Measurements from ENCODE around the gene PML. TPM values are rescaled to one million over a fixed set of nuclear protein-coding genes. Genes with fewer than 3 reads are reported as not detected.
"Not testable (repeated sequence)": the region's sequence is repeated elsewhere in the genome, so short reads cannot be mapped to it uniquely, and the experiment has no call there.

PML gene
- total and polyA plus RNA-seq, 2 of the 4 experiments (the other 2 are of a cell fraction) = 8.8 to 22.6 TPM

- H4K91ac ChIP-seq (ENCODE audit: insufficient read depth, low read depth, low read length); H3K36me3 ChIP-seq (ENCODE audit: control insufficient read depth, insufficient read depth, low read length); H3K4me2 ChIP-seq (ENCODE audit: low read depth, low read length); H2BK20ac ChIP-seq (ENCODE audit: low read depth, low read length); DNase-seq; H2BK5ac ChIP-seq (ENCODE audit: low read depth, low read length, poor library complexity, severe bottlenecking); H4K20me1 ChIP-seq (ENCODE audit: insufficient read depth, low read length); H3K27ac ChIP-seq (ENCODE audit: insufficient read depth, low read length); H3K9me1 ChIP-seq (ENCODE audit: insufficient read depth, low read length); dilution Hi-C loops (cut with HindIII; ENCODE audit: low sequenced_read_pairs, unreplicated experiment); H2AK5ac ChIP-seq (ENCODE audit: low read depth, low read length); H3K4ac ChIP-seq (ENCODE audit: low read depth, low read length); H2BK120ac ChIP-seq (ENCODE audit: low read depth, low read length); H3K56ac ChIP-seq (ENCODE audit: extremely low read depth, insufficient read depth, low read length); H2AFZ ChIP-seq (replicated peaks; ENCODE audit: low read length, poor library complexity); H3K14ac ChIP-seq (replicated peaks; ENCODE audit: low read depth, low read length); BruUV-seq (replicated peaks); H4K5ac ChIP-seq (ENCODE audit: low read depth, low read length); H2BK15ac ChIP-seq (ENCODE audit: low read depth, low read length); H3K23ac ChIP-seq (ENCODE audit: low read depth, low read length); H3K79me1 ChIP-seq (ENCODE audit: low read depth in 1 of 2, low read length in 2 of 2); H3K9me3 ChIP-seq (ENCODE audit: control insufficient read depth, insufficient read depth, low read length); H2AK9ac ChIP-seq (replicated peaks; ENCODE audit: low read depth, low read length, poor library complexity); intact Hi-C loops (cut with micrococcal nuclease); ATAC-seq (ENCODE audit: low read depth); H4K8ac ChIP-seq (ENCODE audit: low read depth in 2 of 2, low read length in 2 of 2); POLR2A ChIA-PET (ENCODE audit: unreplicated experiment); H3K18ac ChIP-seq (ENCODE audit: low read depth, low read length); H3K9ac ChIP-seq (ENCODE audit: low read depth, low read length); H3K4me3 ChIP-seq (ENCODE audit: insufficient read depth, low read depth, low read length): not testable (repeated sequence)
- 67% methylated on average over 1 of the region's 5 CpGs; no CpG with 5 or more reads in 1 of the 2 experiments for WGBS, 2 experiments (ENCODE audit: extremely low coverage in 2 of 2, insufficient read length in 1 of 2)
- peaks cover 19% of the 10 kb centered on the region for H3K27me3 ChIP-seq (ENCODE audit: control insufficient read depth, insufficient read depth, low read length)
- CTCF ChIA-PET = interaction anchor here (1.0 kb wide), 1 partner anchor 83 kb away, joined by 3 read pairs; no protein-coding TSS in a partner anchor
- peaks cover 15% of the 10 kb centered on the region for H3K4me1 ChIP-seq (ENCODE audit: control insufficient read depth, insufficient read depth, low read length)
- in situ Hi-C loops (cut with MboI; ENCODE audit: low sequenced_read_pairs) = loop anchor here (5.0 kb wide), 1 partner anchor 71 kb away; no protein-coding TSS in a partner anchor
Observed at GRCh38 chr15:74056330-74056729, 61.8 kb downstream of the PML start.

DNA sequence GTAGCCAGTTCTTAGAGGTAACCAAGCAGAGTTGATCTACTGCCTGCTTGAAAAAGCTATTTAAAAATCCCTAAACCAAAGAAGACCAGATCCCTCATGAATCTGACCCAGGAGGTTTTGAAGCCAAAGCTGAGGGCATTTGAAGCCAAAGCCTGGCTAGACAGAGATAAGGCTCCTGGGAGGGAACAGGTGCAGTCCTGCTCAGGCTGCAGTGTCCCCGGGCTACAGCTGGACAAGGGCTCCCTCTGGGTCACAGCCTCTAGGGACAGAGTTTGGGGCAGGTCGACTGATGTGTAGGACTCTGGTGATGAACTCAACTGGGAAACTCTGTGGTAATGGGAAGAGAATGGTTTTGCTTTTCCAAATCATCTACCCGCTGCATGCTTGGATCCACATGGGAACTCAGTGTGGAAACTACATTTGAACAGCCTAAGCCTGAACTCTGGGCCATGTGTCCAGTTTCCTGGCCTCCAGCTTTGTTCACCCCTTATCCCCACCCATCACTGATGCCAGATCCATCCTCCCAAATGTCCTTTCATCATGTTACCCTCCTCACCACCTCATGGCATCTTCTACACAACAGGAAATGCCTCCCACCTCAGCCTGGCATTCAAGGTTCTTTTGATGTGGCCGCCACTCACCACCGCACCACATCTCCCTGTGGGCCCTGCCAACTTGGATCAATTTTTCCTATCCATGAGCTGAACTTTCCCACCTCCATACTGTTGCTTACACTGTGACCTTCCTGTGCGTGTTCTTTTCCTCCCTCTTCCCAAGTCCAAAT is 64.7 kb downstream of the PML start:
- H2BK20ac ChIP-seq (ENCODE audit: low read depth, low read length); ATAC-seq (ENCODE audit: low read depth); H3K4me2 ChIP-seq (ENCODE audit: low read depth, low read length); intact Hi-C loops (cut with micrococcal nuclease); H2AFZ ChIP-seq (replicated peaks; ENCODE audit: low read length, poor library complexity); H3K9me3 ChIP-seq (ENCODE audit: control insufficient read depth, insufficient read depth, low read length); H3K36me3 ChIP-seq (ENCODE audit: control insufficient read depth, insufficient read depth, low read length); H2AK5ac ChIP-seq (ENCODE audit: low read depth, low read length); H3K9ac ChIP-seq (ENCODE audit: low read depth, low read length); dilution Hi-C loops (cut with HindIII; ENCODE audit: low sequenced_read_pairs, unreplicated experiment); H2AK9ac ChIP-seq (replicated peaks; ENCODE audit: low read depth, low read length, poor library complexity); H4K20me1 ChIP-seq (ENCODE audit: insufficient read depth, low read length); BruUV-seq (replicated peaks); POLR2A ChIA-PET (ENCODE audit: unreplicated experiment); CTCF ChIA-PET; DNase-seq; H3K56ac ChIP-seq (ENCODE audit: extremely low read depth, insufficient read depth, low read length); H4K91ac ChIP-seq (ENCODE audit: insufficient read depth, low read depth, low read length); H2BK5ac ChIP-seq (ENCODE audit: low read depth, low read length, poor library complexity, severe bottlenecking); H3K14ac ChIP-seq (replicated peaks; ENCODE audit: low read depth, low read length); H3K23ac ChIP-seq (ENCODE audit: low read depth, low read length); H3K79me1 ChIP-seq (ENCODE audit: low read depth in 1 of 2, low read length in 2 of 2); H2BK15ac ChIP-seq (ENCODE audit: low read depth, low read length); H3K27ac ChIP-seq (ENCODE audit: insufficient read depth, low read length); H3K4ac ChIP-seq (ENCODE audit: low read depth, low read length); H3K4me1 ChIP-seq (ENCODE audit: control insufficient read depth, insufficient read depth, low read length); H3K18ac ChIP-seq (ENCODE audit: low read depth, low read length); H2BK120ac ChIP-seq (ENCODE audit: low read depth, low read length); H4K5ac ChIP-seq (ENCODE audit: low read depth, low read length); H3K9me1 ChIP-seq (ENCODE audit: insufficient read depth, low read length); H3K4me3 ChIP-seq (ENCODE audit: insufficient read depth, low read depth, low read length); H4K8ac ChIP-seq (ENCODE audit: low read depth in 2 of 2, low read length in 2 of 2): not testable (repeated sequence)
- peaks cover 27% of the 10 kb centered on the region for H3K27me3 ChIP-seq (ENCODE audit: control insufficient read depth, insufficient read depth, low read length)
- in situ Hi-C loops (cut with MboI; ENCODE audit: low sequenced_read_pairs) = loop anchor here (5.0 kb wide), 1 partner anchor 68 kb away; no protein-coding TSS in a partner anchor
- WGBS, 2 experiments (ENCODE audit: extremely low coverage in 2 of 2, insufficient read length in 1 of 2) = 76% methylated on average over 2 of the region's 6 CpGs; no CpG with 5 or more reads in 1 of the 2 experiments

All from IMR-90 (cell line).